Psoas muscle (tissue), 8 donors: ENCODE measurements around the gene NOL11. TPM values are rescaled to one million over a fixed set of nuclear protein-coding genes. Genes with fewer than 3 reads are reported as not detected.

Experiments
- ATAC-seq, 4 donors: fragments of 200-7000 bp; cut with Tn5 transposase; one replicate each; pipeline ENCODE4 v1.9.1; 2020; ENCODE audit warnings: moderate library complexity in 3 of 4, mild to moderate bottlenecking in 2 of 4
- DNase-seq, 2 donors: peaks; one replicate each; pipeline ENCODE4 v3.0.0-alpha.2; 2020
- H3K27ac ChIP-seq: fragments of 200-600 bp; one replicate; pipeline ENCODE4 v1.8.0; 2022
- H3K27me3 ChIP-seq, 3 donors: fragments of 200-600 bp in 1 of 3; one replicate each; pipeline versions ENCODE4 v1.6.1 to v1.8.0; 2013 to 2022; ENCODE audit warnings: low read length in 2 of 3, mild to moderate bottlenecking in 2 of 3, moderate library complexity in 1 of 3; ENCODE audit not compliant: insufficient read depth in 3 of 3
- H3K36me3 ChIP-seq, 2 donors: fragments of 200-600 bp in 1 of 2; one replicate each; pipeline versions ENCODE4 v1.6.1 to v1.8.0; 2013 to 2022; ENCODE audit warnings: low read depth in 1 of 2, mild to moderate bottlenecking in 1 of 2, moderate library complexity in 1 of 2; ENCODE audit not compliant: insufficient read depth in 1 of 2
- H3K4me1 ChIP-seq: fragments of 200-600 bp; one replicate; pipeline ENCODE4 v1.8.0; 2022
- H3K4me3 ChIP-seq: fragments of 200-600 bp; one replicate; pipeline ENCODE4 v1.8.0; 2022; ENCODE audit warnings: mild to moderate bottlenecking
- H3K9me3 ChIP-seq: fragments of 200-600 bp; one replicate; pipeline ENCODE4 v1.8.0; 2022
- CTCF ChIP-seq: fragments of 200-600 bp; IDR thresholded peaks from one replicate; pipeline ENCODE4 v1.8.0; 2022; ENCODE audit warnings: antibody characterized with exemption
- WGBS, 3 donors: extraction: QIAGEN DNeasy Blood & Tissue Kit; methylation state at CpG; one replicate each; pipeline versions ENCODE4 v1.1.6 to v1.1.7; 2013; 5-methylcytosine and 5-hydroxymethylcytosine counted together
- intact Hi-C, 2 donors: fragments of 100-400 bp; cut with DNase I; formaldehyde crosslinking; loops; one replicate each; pipeline versions ENCODE4 v1.11.0 to v1.14.2; 2022
- polyA plus RNA-seq, 3 donors: library from polyadenylated mRNA; stranded (reverse); fragments of 200-250 nt; gene quantifications; one replicate each; pipeline ENCODE4 v1.2.3, GENCODE V29; 2013
- total RNA-seq, 4 donors: library from RNA; stranded (reverse); fragmentation: NEBNext Ultra II Directional in 2 of 4; extraction: Animal tissue kit (Norgen Biotek cat#: 25700) in 2 of 4; gene quantifications; one replicate each; pipeline versions ENCODE4 v1.2.1 to v1.2.4, GENCODE V29; 2021 to 2023
- donor health status: healthy with polysubstance abuse.
- donor health status: DM: no; HTN: no; CAD: no; lungs with moderate emphysema.
- donor health status: Bipolar disorder and iron deficiency.
- donor health status: healthy.
- donor health status: DM: yes; HTN: yes; CAD: no.
- donor health status: DM: no; HTN: no; CAD: no.
- donor health status: DM: no; HTN: no; CAD: no.
- donor health status: DM: yes; HTN: yes; CAD: no.

Gene NOL11
- total and polyA plus RNA-seq, 7 donors, result 29.9 to 53.6 (median 33.5) TPM

- Histone ChIP-seq H3K9me3 (no peaks in the 10 kb centered on the region), H3K27ac (no peak overlapping the region), H3K36me3 (no peaks in the 10 kb centered on the region), H3K27me3 (no peaks in the 10 kb centered on the region), H3K4me1 (peaks cover 5% of the 10 kb centered on the region), H3K4me3 (no peak overlapping the region)
- DNase-seq, result no peak
- 14 to 22% (median 14%) methylated on average over 4 of the region's 4 CpGs for WGBS, 3 donors
- intact Hi-C loops, result no loop called here
- no peak for TF ChIP-seq CTCF
- no peak for ATAC-seq
These were observed 41.4 kb upstream of the NOL11 start for GRCh38 chr17:67676305-67676704.

GRCh38 chr17:67678414-67678813 lies 39.3 kb upstream of the NOL11 start:
- intact Hi-C loops, result no loop called here
- no peaks in the 10 kb centered on the region for H3K4me1 ChIP-seq
- no peaks in the 10 kb centered on the region for H3K9me3 ChIP-seq
- TF ChIP-seq CTCF, result no peak
- no peak overlapping the region for H3K4me3 ChIP-seq
- no peaks in the 10 kb centered on the region for H3K36me3 ChIP-seq
- H3K27ac ChIP-seq, result no peak overlapping the region
- 90 to 100% (median 91%) methylated on average over 2 of the region's 2 CpGs for WGBS, 3 donors
- no peaks in the 10 kb centered on the region for H3K27me3 ChIP-seq
- DNase-seq (no peak), ATAC-seq (no peak)

GRCh38 chr17:67679225-67679624 lies 38.5 kb upstream of the NOL11 start:
- intact Hi-C loops, result no loop called here
- no peak for TF ChIP-seq CTCF
- ATAC-seq, result no peak
- H3K27ac ChIP-seq, result no peak overlapping the region
- no peaks in the 10 kb centered on the region for H3K4me1 ChIP-seq
- H3K9me3 ChIP-seq, result no peaks in the 10 kb centered on the region
- WGBS, 3 donors, result 97 to 98% (median 98%) methylated on average over 2 of the region's 2 CpGs
- no peaks in the 10 kb centered on the region for H3K36me3 ChIP-seq
- DNase-seq, result no peak
- H3K27me3 ChIP-seq, result no peaks in the 10 kb centered on the region
- H3K4me3 ChIP-seq, result no peak overlapping the region

GRCh38 chr17:67679721-67680120 lies 38.0 kb upstream of the NOL11 start:
- H3K4me3 ChIP-seq, result no peak overlapping the region
- H3K36me3 ChIP-seq, result no peaks in the 10 kb centered on the region
- no peaks in the 10 kb centered on the region for H3K9me3 ChIP-seq
- no peak for ATAC-seq
- H3K27me3 ChIP-seq, result no peaks in the 10 kb centered on the region
- TF ChIP-seq CTCF, result no peak
- H3K4me1 ChIP-seq, result no peaks in the 10 kb centered on the region
- 92 to 96% (median 92%) methylated on average over 6 of the region's 6 CpGs for WGBS, 3 donors
- no peak for DNase-seq
- no peak overlapping the region for H3K27ac ChIP-seq
- intact Hi-C loops, result loop anchor here in 1 of 2 donors (10.0 kb wide), 1 partner anchor 205 kb away; no protein-coding TSS in a partner anchor
